Liver (tissue), 3 donors: ENCODE data around the gene SLC25A21.

Experiments
- FOXA1 ChIP-seq: IDR thresholded peaks from 2 replicates; pipeline ENCODE4 v1.6.1; 2016; ENCODE audit warnings: antibody characterized with exemption
- NR2F2 ChIP-seq: IDR thresholded peaks from 2 replicates; pipeline ENCODE4 v1.6.1; 2016; ENCODE audit warnings: antibody characterized with exemption
- RAD21 ChIP-seq, 2 donors: IDR thresholded peaks; 2 replicates each; pipeline ENCODE4 v1.6.1; 2016; ENCODE audit warnings: antibody characterized with exemption in 2 of 2, mild to moderate bottlenecking in 2 of 2
- SP1 ChIP-seq: IDR thresholded peaks from 2 replicates; pipeline ENCODE4 v1.6.1; 2018; ENCODE audit warnings: antibody characterized with exemption, mild to moderate bottlenecking
- TF ChIP-seq, protein P1 (sequence below): fragments of 150-350 bp; IDR thresholded peaks from 2 replicates; pipeline ENCODE4 v1.5.1; 2017; ENCODE audit warnings: improper control_type of control experiment, low read depth, low read length; ENCODE audit not compliant: missing input control
- TF ChIP-seq, protein P2 (sequence below): IDR thresholded peaks from 2 replicates; pipeline ENCODE4 v1.6.1; 2016; ENCODE audit warnings: antibody characterized with exemption
- TF ChIP-seq, protein P3 (sequence below): IDR thresholded peaks from 2 replicates; pipeline ENCODE4 v1.6.1; 2016; ENCODE audit warnings: antibody characterized with exemption, mild to moderate bottlenecking
- donor health status: healthy.
- donor health status: healthy.

DNA sequence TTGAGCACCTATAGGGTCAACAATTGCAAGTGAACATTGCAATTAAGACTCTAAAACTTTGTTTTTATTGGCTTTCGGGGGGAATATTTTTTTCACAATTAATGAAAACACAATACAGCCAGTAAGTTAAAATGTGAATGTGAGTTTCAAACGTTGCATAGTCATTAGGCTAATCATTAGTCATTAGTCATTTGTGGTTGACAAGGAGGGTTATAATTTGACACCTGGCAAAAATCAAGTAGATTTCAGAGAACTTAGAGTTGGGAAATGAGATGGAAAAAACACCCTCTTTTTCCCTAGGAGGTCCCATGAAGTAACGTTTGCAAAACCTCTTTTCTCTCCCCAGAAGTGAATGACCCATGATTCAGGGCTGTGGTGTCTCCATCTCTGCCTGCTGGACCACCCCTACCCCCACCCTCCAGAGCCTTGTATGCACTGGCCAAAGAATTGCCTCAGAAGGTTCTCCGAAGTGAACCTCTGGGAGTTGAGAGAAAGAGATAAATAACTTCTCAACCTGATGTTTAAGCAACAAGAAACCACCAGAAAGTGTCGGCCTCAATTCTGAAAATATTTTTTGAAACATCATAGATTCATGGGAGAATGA, 314.5 kb downstream of the SLC25A21 start:
- TF ChIP-seq, protein P1, sequence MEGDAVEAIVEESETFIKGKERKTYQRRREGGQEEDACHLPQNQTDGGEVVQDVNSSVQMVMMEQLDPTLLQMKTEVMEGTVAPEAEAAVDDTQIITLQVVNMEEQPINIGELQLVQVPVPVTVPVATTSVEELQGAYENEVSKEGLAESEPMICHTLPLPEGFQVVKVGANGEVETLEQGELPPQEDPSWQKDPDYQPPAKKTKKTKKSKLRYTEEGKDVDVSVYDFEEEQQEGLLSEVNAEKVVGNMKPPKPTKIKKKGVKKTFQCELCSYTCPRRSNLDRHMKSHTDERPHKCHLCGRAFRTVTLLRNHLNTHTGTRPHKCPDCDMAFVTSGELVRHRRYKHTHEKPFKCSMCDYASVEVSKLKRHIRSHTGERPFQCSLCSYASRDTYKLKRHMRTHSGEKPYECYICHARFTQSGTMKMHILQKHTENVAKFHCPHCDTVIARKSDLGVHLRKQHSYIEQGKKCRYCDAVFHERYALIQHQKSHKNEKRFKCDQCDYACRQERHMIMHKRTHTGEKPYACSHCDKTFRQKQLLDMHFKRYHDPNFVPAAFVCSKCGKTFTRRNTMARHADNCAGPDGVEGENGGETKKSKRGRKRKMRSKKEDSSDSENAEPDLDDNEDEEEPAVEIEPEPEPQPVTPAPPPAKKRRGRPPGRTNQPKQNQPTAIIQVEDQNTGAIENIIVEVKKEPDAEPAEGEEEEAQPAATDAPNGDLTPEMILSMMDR: no peak
- TF ChIP-seq, protein P2, sequence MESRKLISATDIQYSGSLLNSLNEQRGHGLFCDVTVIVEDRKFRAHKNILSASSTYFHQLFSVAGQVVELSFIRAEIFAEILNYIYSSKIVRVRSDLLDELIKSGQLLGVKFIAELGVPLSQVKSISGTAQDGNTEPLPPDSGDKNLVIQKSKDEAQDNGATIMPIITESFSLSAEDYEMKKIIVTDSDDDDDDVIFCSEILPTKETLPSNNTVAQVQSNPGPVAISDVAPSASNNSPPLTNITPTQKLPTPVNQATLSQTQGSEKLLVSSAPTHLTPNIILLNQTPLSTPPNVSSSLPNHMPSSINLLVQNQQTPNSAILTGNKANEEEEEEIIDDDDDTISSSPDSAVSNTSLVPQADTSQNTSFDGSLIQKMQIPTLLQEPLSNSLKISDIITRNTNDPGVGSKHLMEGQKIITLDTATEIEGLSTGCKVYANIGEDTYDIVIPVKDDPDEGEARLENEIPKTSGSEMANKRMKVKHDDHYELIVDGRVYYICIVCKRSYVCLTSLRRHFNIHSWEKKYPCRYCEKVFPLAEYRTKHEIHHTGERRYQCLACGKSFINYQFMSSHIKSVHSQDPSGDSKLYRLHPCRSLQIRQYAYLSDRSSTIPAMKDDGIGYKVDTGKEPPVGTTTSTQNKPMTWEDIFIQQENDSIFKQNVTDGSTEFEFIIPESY: no peak
- no peak for TF ChIP-seq SP1
- no peak for TF ChIP-seq FOXA1
- TF ChIP-seq NR2F2: no peak
- TF ChIP-seq RAD21 (IDR thresholded peaks at IDR 0.05): no peak
- TF ChIP-seq, protein P3, sequence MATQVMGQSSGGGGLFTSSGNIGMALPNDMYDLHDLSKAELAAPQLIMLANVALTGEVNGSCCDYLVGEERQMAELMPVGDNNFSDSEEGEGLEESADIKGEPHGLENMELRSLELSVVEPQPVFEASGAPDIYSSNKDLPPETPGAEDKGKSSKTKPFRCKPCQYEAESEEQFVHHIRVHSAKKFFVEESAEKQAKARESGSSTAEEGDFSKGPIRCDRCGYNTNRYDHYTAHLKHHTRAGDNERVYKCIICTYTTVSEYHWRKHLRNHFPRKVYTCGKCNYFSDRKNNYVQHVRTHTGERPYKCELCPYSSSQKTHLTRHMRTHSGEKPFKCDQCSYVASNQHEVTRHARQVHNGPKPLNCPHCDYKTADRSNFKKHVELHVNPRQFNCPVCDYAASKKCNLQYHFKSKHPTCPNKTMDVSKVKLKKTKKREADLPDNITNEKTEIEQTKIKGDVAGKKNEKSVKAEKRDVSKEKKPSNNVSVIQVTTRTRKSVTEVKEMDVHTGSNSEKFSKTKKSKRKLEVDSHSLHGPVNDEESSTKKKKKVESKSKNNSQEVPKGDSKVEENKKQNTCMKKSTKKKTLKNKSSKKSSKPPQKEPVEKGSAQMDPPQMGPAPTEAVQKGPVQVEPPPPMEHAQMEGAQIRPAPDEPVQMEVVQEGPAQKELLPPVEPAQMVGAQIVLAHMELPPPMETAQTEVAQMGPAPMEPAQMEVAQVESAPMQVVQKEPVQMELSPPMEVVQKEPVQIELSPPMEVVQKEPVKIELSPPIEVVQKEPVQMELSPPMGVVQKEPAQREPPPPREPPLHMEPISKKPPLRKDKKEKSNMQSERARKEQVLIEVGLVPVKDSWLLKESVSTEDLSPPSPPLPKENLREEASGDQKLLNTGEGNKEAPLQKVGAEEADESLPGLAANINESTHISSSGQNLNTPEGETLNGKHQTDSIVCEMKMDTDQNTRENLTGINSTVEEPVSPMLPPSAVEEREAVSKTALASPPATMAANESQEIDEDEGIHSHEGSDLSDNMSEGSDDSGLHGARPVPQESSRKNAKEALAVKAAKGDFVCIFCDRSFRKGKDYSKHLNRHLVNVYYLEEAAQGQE: no peak
